22Rv1 (cell line): ENCODE measurements around the gene SDK1.

Experiments used
- H3K27ac ChIP-seq: fragments of 450-650 bp; 2 replicates; pipeline ENCODE4 v1.5.1; 2017
- ZFX ChIP-seq: fragments of 450-650 bp; IDR thresholded peaks from 2 replicates; pipeline ENCODE4 v1.6.1; 2017; ENCODE audit warnings: antibody characterized with exemption, borderline replicate concordance
- TF ChIP-seq, protein P1 (sequence below): fragments of 450-650 bp; IDR thresholded peaks from 2 replicates; pipeline ENCODE4 v1.5.1; 2017; ENCODE audit warnings: mild to moderate bottlenecking

The SDK1 gene

GRCh38 chr7:4108951-4109350 lies 807.9 kb downstream of the SDK1 start:
- no peak overlapping the region for H3K27ac ChIP-seq
- no peak for TF ChIP-seq ZFX
- TF ChIP-seq, protein P1, sequence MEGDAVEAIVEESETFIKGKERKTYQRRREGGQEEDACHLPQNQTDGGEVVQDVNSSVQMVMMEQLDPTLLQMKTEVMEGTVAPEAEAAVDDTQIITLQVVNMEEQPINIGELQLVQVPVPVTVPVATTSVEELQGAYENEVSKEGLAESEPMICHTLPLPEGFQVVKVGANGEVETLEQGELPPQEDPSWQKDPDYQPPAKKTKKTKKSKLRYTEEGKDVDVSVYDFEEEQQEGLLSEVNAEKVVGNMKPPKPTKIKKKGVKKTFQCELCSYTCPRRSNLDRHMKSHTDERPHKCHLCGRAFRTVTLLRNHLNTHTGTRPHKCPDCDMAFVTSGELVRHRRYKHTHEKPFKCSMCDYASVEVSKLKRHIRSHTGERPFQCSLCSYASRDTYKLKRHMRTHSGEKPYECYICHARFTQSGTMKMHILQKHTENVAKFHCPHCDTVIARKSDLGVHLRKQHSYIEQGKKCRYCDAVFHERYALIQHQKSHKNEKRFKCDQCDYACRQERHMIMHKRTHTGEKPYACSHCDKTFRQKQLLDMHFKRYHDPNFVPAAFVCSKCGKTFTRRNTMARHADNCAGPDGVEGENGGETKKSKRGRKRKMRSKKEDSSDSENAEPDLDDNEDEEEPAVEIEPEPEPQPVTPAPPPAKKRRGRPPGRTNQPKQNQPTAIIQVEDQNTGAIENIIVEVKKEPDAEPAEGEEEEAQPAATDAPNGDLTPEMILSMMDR: no peak

GRCh38 chr7:4109481-4110110 lies 808.5 kb downstream of the SDK1 start:
- TF ChIP-seq, protein P1: no peak
- TF ChIP-seq ZFX: no peak
- H3K27ac ChIP-seq: no peak overlapping the region

DNA sequence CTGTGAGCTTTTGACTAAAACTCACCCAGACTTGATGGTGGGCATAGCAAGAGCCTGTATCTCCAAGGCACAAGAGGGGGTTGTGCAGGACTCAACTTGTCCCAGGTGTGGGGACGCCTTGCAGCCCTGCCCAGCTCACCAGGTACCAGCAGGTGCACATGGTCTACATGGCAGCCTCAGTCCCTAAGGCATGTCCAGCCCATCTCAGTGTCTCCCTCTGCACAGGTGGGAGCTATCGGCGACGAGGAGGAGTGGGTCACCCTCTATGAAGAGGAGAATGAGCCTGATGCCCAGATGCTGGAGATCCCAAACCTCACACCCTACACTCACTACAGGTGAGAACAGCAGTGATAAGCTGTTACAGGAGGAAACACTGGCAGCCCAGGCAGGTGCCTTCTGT lies 809.4 kb downstream of the SDK1 start:
- H3K27ac ChIP-seq: no peak overlapping the region
- TF ChIP-seq ZFX: no peak
- TF ChIP-seq, protein P1: no peak

DNA sequence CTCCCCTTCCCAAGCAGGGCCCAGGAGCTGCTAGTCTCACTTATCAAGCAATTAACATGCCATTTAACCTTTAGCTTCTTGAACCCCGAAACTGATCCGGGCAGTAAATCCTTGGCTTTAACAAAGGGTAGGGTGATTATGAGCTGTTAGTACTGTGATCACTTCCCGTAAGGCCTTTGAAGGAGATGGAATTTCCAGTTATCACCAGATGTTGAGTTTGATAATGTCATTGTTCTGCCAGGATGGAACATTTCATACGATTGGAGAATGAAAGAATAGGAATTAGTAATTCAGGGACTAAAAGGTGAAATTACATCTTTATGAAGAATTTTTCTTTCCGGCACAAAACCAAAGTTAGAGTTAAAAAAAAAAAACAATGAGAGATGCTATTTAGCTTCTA lies 810.1 kb downstream of the SDK1 start:
- no peak overlapping the region for H3K27ac ChIP-seq
- TF ChIP-seq, protein P1: no peak
- no peak for TF ChIP-seq ZFX

DNA sequence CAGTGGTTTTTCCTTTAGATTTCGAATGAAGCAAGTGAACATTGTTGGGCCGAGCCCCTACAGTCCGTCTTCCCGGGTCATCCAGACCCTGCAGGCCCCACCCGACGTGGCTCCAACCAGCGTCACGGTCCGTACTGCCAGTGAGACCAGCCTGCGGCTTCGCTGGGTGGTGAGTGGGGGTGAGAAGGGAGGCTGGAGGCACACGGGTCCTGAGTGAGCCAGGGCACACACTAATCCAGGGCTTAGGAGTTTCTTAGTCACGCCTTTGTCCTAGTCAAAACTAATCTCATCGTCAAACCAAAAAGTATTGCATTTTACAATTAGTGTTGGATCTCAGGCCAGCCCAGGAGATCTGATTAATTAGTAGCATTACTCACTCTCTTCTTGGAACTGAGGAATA lies 812.2 kb downstream of the SDK1 start:
- no peak for TF ChIP-seq ZFX
- TF ChIP-seq, protein P1: no peak
- H3K27ac ChIP-seq: no peak overlapping the region

DNA sequence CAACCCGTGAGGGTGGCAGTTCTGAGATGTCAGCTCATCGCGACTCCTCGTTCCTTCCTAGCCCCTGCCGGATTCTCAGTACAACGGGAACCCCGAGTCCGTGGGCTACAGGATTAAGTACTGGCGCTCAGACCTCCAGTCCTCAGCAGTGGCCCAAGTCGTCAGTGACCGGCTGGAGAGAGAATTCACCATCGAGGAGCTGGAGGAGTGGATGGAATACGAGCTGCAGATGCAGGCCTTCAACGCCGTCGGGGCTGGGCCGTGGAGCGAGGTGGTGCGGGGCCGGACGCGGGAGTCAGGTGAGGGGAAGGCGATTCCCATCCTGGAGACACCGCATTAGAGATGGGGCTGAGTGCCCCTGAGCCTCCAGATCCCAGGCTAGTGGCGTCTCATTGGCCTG lies 812.9 kb downstream of the SDK1 start:
- TF ChIP-seq, protein P1: no peak
- TF ChIP-seq ZFX: no peak
- no peak overlapping the region for H3K27ac ChIP-seq

DNA sequence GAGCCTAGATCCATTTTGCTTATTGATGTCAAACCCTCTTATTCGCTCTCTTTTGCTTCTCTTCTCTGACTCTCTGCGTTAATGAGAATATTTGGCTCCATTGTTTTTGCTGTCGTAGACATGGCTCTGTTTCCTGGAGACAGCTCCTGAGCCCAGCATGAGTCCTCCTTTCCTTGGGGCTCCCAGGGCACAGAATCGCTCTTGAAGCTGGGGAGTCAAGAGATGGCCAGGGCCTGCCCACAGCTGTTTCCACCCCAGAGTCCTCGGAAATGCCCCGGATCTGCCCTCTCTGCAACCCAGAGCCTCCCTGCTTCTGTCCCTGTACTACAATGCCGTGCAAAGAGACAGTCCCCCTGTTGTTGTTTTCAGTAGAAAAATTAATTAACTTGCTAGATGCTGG lies 814.4 kb downstream of the SDK1 start:
- H3K27ac ChIP-seq: no peak overlapping the region
- no peak for TF ChIP-seq ZFX
- TF ChIP-seq, protein P1: no peak
